ENCODE results near the gene SFT2D3.

DNA sequence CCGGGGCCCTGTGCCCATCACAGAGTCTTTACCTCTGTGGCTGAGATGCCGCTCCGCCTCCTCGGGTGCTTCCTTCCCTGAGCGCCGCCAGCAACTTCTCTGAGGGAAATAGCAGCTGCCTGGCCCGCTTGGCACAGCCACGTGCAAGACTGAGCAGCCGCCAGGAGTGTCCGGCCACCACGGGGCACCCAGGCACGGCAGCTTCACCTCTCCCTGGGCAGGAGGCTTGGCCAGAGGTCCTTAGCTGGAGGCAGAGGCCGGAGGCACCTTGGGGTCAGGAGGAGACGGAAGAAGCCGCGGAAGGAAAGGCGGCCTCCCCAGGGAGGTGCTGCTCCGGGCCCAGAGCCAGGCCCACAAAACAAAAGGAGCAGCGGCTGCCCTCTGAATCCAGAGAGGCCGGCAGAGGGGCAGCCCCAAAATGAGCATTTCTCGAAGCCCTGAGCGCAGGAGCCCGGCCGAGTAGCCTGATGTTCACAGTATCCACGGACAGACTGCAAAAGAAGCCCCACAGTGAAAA, 20.0 kb upstream of the SFT2D3 start:
- no peak for TF ChIP-seq CTCF (IDR thresholded peaks at IDR 0.05)
- TF ChIP-seq ZFX (IDR thresholded peaks at IDR 0.05; ENCODE audit: borderline replicate concordance): no peak

All from 22Rv1 (cell line).